Measurements from ENCODE around the gene PRRC2B. TPM values are rescaled to one million over a fixed set of nuclear protein-coding genes. Genes with fewer than 3 reads are reported as not detected.

The PRRC2B gene
- total RNA-seq, 1 experiment from 2014 or later = 170 TPM

- TF ChIP-seq TCF7L2 (IDR thresholded peaks at IDR 0.05; ENCODE audit: borderline replicate concordance, extremely low read depth, insufficient read depth, insufficient read length) (no peak), RAD21 (IDR thresholded peaks at IDR 0.05; ENCODE audit: low read depth) (no peak), YY1 (IDR thresholded peaks at IDR 0.05; ENCODE audit: extremely low read depth, insufficient replicate concordance, low read depth, low read length) (no peak)
Measured at GRCh38 chr9:131481441-131482342, 87.8 kb downstream of the PRRC2B start (continued).

- no peak overlapping the region for H3K9ac ChIP-seq (ENCODE audit: low read length)
- peaks cover 42% of the 10 kb centered on the region; the same call in 1 of the 2 replicates for H3K79me2 ChIP-seq (ENCODE audit: insufficient read depth, low read length)
- POLR2A ChIA-PET = no interaction called here
- peaks cover 6% of the 10 kb centered on the region; the same call in 1 of the 2 replicates for H4K20me1 ChIP-seq (ENCODE audit: insufficient read depth)
- TF ChIP-seq ELF1 (IDR thresholded peaks at IDR 0.05; ENCODE audit: borderline replicate concordance, low read depth) (no peak), SP1 (IDR thresholded peaks at IDR 0.05; ENCODE audit: low read depth) (no peak), ATF3 (IDR thresholded peaks at IDR 0.05) (no peak), ZFX (IDR thresholded peaks at IDR 0.05) (no peak), JUND (IDR thresholded peaks at IDR 0.05) (no peak), POLR2A (IDR thresholded peaks at IDR 0.05; ENCODE audit: borderline replicate concordance, extremely low read depth, insufficient read depth, insufficient read length) (no peak)
- no peak for DNase-seq (ENCODE audit: low read depth, low spot score)
- RAD21 ChIA-PET (ENCODE audit: low non-redundant PET in 1 of 2, low total read pairs in 2 of 2, uncharacterized antibody in 2 of 2, unreplicated experiment in 2 of 2) = interaction anchor here in 1 of 2 experiments (0.6 kb wide), 1 partner anchor 266 kb away, joined by 3 read pairs; no protein-coding TSS in a partner anchor
- no peak overlapping the region for H3K4me3 ChIP-seq (replicated peaks in 1 of 2; ENCODE audit: low read depth in 1 of 2, low read length in 2 of 2)
- H3K9me2 ChIP-seq (ENCODE audit: insufficient read depth) = no peaks in the 10 kb centered on the region
- no TSS peak for BruUV-seq (replicated peaks)
- H3K4me1 ChIP-seq (ENCODE audit: control insufficient read depth in 1 of 2, insufficient read depth in 2 of 2, low read length in 2 of 2) = no peaks in the 10 kb centered on the region
- no peak overlapping the region for H3K4me2 ChIP-seq (ENCODE audit: low read length)
- no peaks in the 10 kb centered on the region for H3K27me3 ChIP-seq (ENCODE audit: insufficient read depth, low read length)
- CTCF ChIA-PET = no interaction called here
- ATAC-seq = no peak
- H3K27ac ChIP-seq (ENCODE audit: low read depth, low read length) = no peak overlapping the region
- peaks cover 64 to 88% of the 10 kb centered on the region in 2 experiments for H3K36me3 ChIP-seq (ENCODE audit: control insufficient read depth in 1 of 2, insufficient read depth in 2 of 2, low read length in 2 of 2)
- no peak overlapping the region for H2AFZ ChIP-seq (ENCODE audit: low read depth, low read length, poor library complexity, severe bottlenecking)
- intact Hi-C loops (cut with micrococcal nuclease) = no loop called here
- no peaks in the 10 kb centered on the region for H3K9me3 ChIP-seq (ENCODE audit: control insufficient read depth in 1 of 2, insufficient read depth in 1 of 2, low read depth in 1 of 2, low read length in 2 of 2)
Measured at GRCh38 chr9:131482343-131483006, 88.6 kb downstream of the PRRC2B start.

Data from HCT116 (cell line).